ENCODE data around the gene GMDS.

Gene GMDS

GRCh38 chr6:2077826-2078225 lies 167.6 kb downstream of the GMDS start:
- no peak for DNase-seq (ENCODE audit: low spot score)
- TF ChIP-seq CTCF (IDR thresholded peaks at IDR 0.05; ENCODE audit: borderline replicate concordance, control extremely low read depth, extremely low read depth, insufficient read depth, missing control alignments): no peak
- in situ Hi-C loops (cut with MboI; ENCODE audit: low sequenced_read_pairs, unreplicated experiment): no loop called here

- TF ChIP-seq CTCF (IDR thresholded peaks at IDR 0.05; ENCODE audit: borderline replicate concordance, control extremely low read depth, extremely low read depth, insufficient read depth, missing control alignments): no peak
- in situ Hi-C loops (cut with MboI; ENCODE audit: low sequenced_read_pairs, unreplicated experiment): no loop called here
These were observed 171.9 kb downstream of the GMDS start for GRCh38 chr6:2073476-2073875.

GRCh38 chr6:2072453-2072852 lies 173.0 kb downstream of the GMDS start:
- in situ Hi-C loops (cut with MboI; ENCODE audit: low sequenced_read_pairs, unreplicated experiment): no loop called here
- no peak for TF ChIP-seq CTCF (IDR thresholded peaks at IDR 0.05; ENCODE audit: borderline replicate concordance, control extremely low read depth, extremely low read depth, insufficient read depth, missing control alignments)
- no peak for DNase-seq (ENCODE audit: low spot score)

More at GRCh38 chr6:2073476-2073875, 171.9 kb downstream of the GMDS start:
- no peak for DNase-seq (ENCODE audit: low spot score)

- no peak for DNase-seq (ENCODE audit: low spot score)
- in situ Hi-C loops (cut with MboI; ENCODE audit: low sequenced_read_pairs, unreplicated experiment): no loop called here
- TF ChIP-seq CTCF (IDR thresholded peaks at IDR 0.05; ENCODE audit: borderline replicate concordance, control extremely low read depth, extremely low read depth, insufficient read depth, missing control alignments): no peak
These were observed 181.9 kb downstream of the GMDS start for GRCh38 chr6:2063547-2063946.

GRCh38 chr6:2061880-2062279 lies 183.5 kb downstream of the GMDS start:
- in situ Hi-C loops (cut with MboI; ENCODE audit: low sequenced_read_pairs, unreplicated experiment): no loop called here
- DNase-seq (ENCODE audit: low spot score): no peak
- no peak for TF ChIP-seq CTCF (IDR thresholded peaks at IDR 0.05; ENCODE audit: borderline replicate concordance, control extremely low read depth, extremely low read depth, insufficient read depth, missing control alignments)

GRCh38 chr6:2055911-2056310 lies 189.5 kb downstream of the GMDS start:
- TF ChIP-seq CTCF (IDR thresholded peaks at IDR 0.05; ENCODE audit: borderline replicate concordance, control extremely low read depth, extremely low read depth, insufficient read depth, missing control alignments): no peak
- in situ Hi-C loops (cut with MboI; ENCODE audit: low sequenced_read_pairs, unreplicated experiment): no loop called here
- DNase-seq (ENCODE audit: low spot score): no peak

- no peak for TF ChIP-seq CTCF (IDR thresholded peaks at IDR 0.05; ENCODE audit: borderline replicate concordance, control extremely low read depth, extremely low read depth, insufficient read depth, missing control alignments)
- DNase-seq (ENCODE audit: low spot score): no peak
- in situ Hi-C loops (cut with MboI; ENCODE audit: low sequenced_read_pairs, unreplicated experiment): no loop called here
These were observed 190.3 kb downstream of the GMDS start for GRCh38 chr6:2055143-2055542.

Measured in GM13976 (cell line).